Vagina (tissue), 2 donors: ENCODE results near the gene DROSHA. TPM values are rescaled to one million over a fixed set of nuclear protein-coding genes. Genes with fewer than 3 reads are reported as not detected.

Experiments used
- DNase-seq, 2 donors: peaks; one replicate each; pipeline ENCODE4 v3.0.0-alpha.2; 2017; ENCODE audit errors: extremely low spot score in 2 of 2
- H3K27ac ChIP-seq: fragments of 200-600 bp; sonication (generic); one replicate; pipeline ENCODE4 v1.5.1; 2019
- H3K27me3 ChIP-seq: fragments of 200-600 bp; sonication (generic); one replicate; pipeline ENCODE4 v1.5.1; 2019
- H3K36me3 ChIP-seq, 2 donors: fragments of 200-600 bp; sonication (generic); one replicate each; pipeline ENCODE4 v1.5.1; 2017 to 2019
- H3K4me1 ChIP-seq: fragments of 200-600 bp; sonication (generic); one replicate; pipeline ENCODE4 v1.5.1; 2019
- H3K4me3 ChIP-seq, 2 donors: fragments of 200-600 bp; sonication (generic); 1 replicate in 1 of 2; 2 replicates in 1 of 2; pipeline ENCODE4 v1.5.1; 2016 to 2019
- H3K9me3 ChIP-seq: fragments of 200-600 bp; sonication (generic); one replicate; pipeline ENCODE4 v1.5.1; 2019
- POLR2A ChIP-seq, 2 donors: fragments of 450-650 bp; IDR thresholded peaks; one replicate each; pipeline ENCODE4 v1.6.1; 2017; ENCODE audit warnings: antibody characterized with exemption in 2 of 2, mild to moderate bottlenecking in 2 of 2, moderate library complexity in 2 of 2
- POLR2AphosphoS5 ChIP-seq, 2 donors: sonication (generic); formaldehyde crosslinking; IDR thresholded peaks; one replicate each; pipeline ENCODE4 v1.9.0; 2017; ENCODE audit warnings: antibody characterized with exemption in 2 of 2, mild to moderate bottlenecking in 2 of 2, low read depth in 1 of 2; ENCODE audit not compliant: insufficient read depth in 1 of 2
- intact Hi-C: fragments of 100-400 bp; cut with DNase I; formaldehyde crosslinking; loops from one replicate; pipeline ENCODE4 v1.15.1; 2023
- total RNA-seq: library from RNA; depleted of rRNA; stranded (reverse); fragments of >200 nt; gene quantifications from one replicate; pipeline ENCODE4 v1.2.3, GENCODE V29; 2016
- TF ChIP-seq, protein P1 (sequence below), 3 experiments: fragments of 450-650 bp in 2 of 3; fragments of 200-600 bp in 1 of 3; sonication (generic) in 1 of 3; IDR thresholded peaks; one replicate each; pipeline ENCODE4 v1.5.1; 2017 to 2019; ENCODE audit warnings: antibody characterized with exemption in 3 of 3, mild to moderate bottlenecking in 2 of 3, moderate library complexity in 2 of 3

DROSHA gene
- total RNA-seq, 1 donor from 2014 or later, result 50.1 TPM

DNA sequence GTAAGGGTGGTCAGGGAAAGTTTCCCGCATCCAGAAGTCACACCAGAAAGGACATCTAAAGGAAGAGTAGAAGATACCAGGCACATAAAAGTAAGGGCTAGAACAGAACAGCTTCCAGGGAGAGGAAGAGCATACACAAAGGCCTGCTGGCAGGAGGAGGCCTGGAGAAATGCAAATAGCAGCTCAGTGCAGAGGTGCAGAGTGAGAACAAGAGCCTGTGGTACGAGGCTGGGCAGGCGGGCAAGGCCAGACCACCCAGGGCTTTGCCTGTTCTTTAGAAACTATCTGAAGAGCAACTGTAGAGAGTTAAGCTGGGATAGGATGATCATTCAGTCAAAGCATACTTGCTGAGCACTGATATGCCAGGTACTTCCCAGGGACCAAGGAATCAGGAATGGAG, 115.3 kb downstream of the DROSHA start:
- peaks cover 0 to 34% of the 10 kb centered on the region in 2 donors for H3K36me3 ChIP-seq
- peaks cover 30% of the 10 kb centered on the region for H3K4me1 ChIP-seq
- no peak overlapping the region for H3K4me3 ChIP-seq
- intact Hi-C loops, result no loop called here
- no peaks in the 10 kb centered on the region for H3K9me3 ChIP-seq
- TF ChIP-seq, protein P1, sequence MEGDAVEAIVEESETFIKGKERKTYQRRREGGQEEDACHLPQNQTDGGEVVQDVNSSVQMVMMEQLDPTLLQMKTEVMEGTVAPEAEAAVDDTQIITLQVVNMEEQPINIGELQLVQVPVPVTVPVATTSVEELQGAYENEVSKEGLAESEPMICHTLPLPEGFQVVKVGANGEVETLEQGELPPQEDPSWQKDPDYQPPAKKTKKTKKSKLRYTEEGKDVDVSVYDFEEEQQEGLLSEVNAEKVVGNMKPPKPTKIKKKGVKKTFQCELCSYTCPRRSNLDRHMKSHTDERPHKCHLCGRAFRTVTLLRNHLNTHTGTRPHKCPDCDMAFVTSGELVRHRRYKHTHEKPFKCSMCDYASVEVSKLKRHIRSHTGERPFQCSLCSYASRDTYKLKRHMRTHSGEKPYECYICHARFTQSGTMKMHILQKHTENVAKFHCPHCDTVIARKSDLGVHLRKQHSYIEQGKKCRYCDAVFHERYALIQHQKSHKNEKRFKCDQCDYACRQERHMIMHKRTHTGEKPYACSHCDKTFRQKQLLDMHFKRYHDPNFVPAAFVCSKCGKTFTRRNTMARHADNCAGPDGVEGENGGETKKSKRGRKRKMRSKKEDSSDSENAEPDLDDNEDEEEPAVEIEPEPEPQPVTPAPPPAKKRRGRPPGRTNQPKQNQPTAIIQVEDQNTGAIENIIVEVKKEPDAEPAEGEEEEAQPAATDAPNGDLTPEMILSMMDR (IDR thresholded peaks at IDR 0.05), result no peak
- TF ChIP-seq POLR2AphosphoS5 (IDR thresholded peaks at IDR 0.05; ENCODE audit: insufficient read depth in 1 of 2, low read depth in 1 of 2) (no peak), POLR2A (IDR thresholded peaks at IDR 0.05) (no peak)
- no peak for DNase-seq
- H3K27me3 ChIP-seq, result no peaks in the 10 kb centered on the region
- H3K27ac ChIP-seq, result no peak overlapping the region

- DNase-seq, result no peak
- TF ChIP-seq POLR2A (IDR thresholded peaks at IDR 0.05) (no peak), POLR2AphosphoS5 (IDR thresholded peaks at IDR 0.05; ENCODE audit: insufficient read depth in 1 of 2, low read depth in 1 of 2) (no peak)
- TF ChIP-seq, protein P1 (IDR thresholded peaks at IDR 0.05), result no peak
- peaks cover 0 to 29% of the 10 kb centered on the region in 2 donors for H3K36me3 ChIP-seq
- H3K4me3 ChIP-seq, result no peak overlapping the region
- intact Hi-C loops, result no loop called here
- no peaks in the 10 kb centered on the region for H3K27me3 ChIP-seq
- H3K27ac ChIP-seq, result no peak overlapping the region
- H3K4me1 ChIP-seq, result peaks cover 26% of the 10 kb centered on the region
- no peaks in the 10 kb centered on the region for H3K9me3 ChIP-seq
Measured at GRCh38 chr5:31415960-31416359, 115.9 kb downstream of the DROSHA start.

GRCh38 chr5:31415009-31415923, 116.6 kb downstream of the DROSHA start:
- peaks cover 0 to 22% of the 10 kb centered on the region in 2 donors for H3K36me3 ChIP-seq

GRCh38 chr5:31413030-31413812, 118.7 kb downstream of the DROSHA start:
- intact Hi-C loops, result no loop called here
- H3K27ac ChIP-seq, result no peak overlapping the region
- no peaks in the 10 kb centered on the region for H3K27me3 ChIP-seq
- no peak for DNase-seq
- TF ChIP-seq POLR2A (IDR thresholded peaks at IDR 0.05) (no peak), POLR2AphosphoS5 (IDR thresholded peaks at IDR 0.05; ENCODE audit: insufficient read depth in 1 of 2, low read depth in 1 of 2) (no peak)
- TF ChIP-seq, protein P1 (IDR thresholded peaks at IDR 0.05), result no peak
- H3K36me3 ChIP-seq, result peaks cover 0 to 11% of the 10 kb centered on the region in 2 donors
- H3K4me1 ChIP-seq, result peaks cover 30% of the 10 kb centered on the region
- no peaks in the 10 kb centered on the region for H3K9me3 ChIP-seq
- H3K4me3 ChIP-seq, result no peak overlapping the region

More at GRCh38 chr5:31415009-31415923, 116.6 kb downstream of the DROSHA start:
- intact Hi-C loops, result no loop called here
- Histone ChIP-seq H3K27ac (no peak overlapping the region), H3K4me1 (peaks cover 23% of the 10 kb centered on the region), H3K27me3 (no peaks in the 10 kb centered on the region), H3K4me3 (no peak overlapping the region), H3K9me3 (no peaks in the 10 kb centered on the region)
- no peak for DNase-seq
- TF ChIP-seq POLR2AphosphoS5 (IDR thresholded peaks at IDR 0.05; ENCODE audit: insufficient read depth in 1 of 2, low read depth in 1 of 2) (no peak), POLR2A (IDR thresholded peaks at IDR 0.05) (no peak)
- TF ChIP-seq, protein P1 (IDR thresholded peaks at IDR 0.05), result no peak
